ENCODE measurements around the gene SPRYD7.
"Not testable (repeated sequence)": the region's sequence is repeated elsewhere in the genome, so short reads cannot be mapped to it uniquely, and the experiment has no call there.

The SPRYD7 gene, protein sequence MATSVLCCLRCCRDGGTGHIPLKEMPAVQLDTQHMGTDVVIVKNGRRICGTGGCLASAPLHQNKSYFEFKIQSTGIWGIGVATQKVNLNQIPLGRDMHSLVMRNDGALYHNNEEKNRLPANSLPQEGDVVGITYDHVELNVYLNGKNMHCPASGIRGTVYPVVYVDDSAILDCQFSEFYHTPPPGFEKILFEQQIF

DNA sequence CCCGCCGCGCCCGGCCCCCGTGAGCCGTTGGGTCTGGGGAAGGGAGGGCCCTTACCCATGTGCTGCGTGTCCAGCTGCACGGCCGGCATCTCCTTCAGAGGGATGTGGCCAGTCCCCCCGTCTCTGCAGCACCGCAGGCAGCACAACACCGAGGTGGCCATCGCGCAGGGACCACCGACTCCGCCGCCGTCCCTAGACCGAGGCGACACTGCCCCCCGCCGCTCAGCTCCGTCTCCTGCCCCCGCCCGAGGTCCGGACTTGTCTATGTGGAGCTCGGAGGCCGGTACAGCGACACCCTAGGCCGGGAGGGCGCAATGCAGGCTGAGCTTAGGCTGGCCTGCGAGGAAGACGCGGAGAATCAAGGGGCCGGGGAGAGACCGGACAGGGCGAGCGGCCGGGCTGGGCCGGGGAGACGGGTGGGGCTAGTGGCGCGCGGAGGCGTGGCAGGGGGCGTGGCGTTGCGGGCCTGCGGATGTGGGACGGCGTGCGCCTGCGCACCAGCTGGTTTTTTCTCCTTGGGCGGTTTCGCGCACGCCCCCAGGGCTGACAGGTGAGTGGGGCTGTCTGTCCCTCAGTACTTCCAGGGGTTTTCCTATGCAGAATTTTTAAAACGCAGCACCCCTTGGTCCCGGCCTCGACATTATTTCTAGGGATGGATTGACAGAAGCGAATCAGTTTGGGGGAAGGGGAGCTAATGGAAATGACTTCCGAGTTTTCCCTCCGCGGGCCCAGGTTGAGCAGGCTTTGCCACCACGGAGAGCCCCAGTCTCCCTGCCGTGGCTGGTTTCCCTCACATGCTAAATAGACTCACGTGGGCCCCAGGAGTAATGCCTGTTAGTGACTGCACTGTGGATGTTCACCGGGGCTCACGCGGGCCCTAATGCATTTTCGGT is at the start of gene SPRYD7:
Gene SPRYD7, minus strand, starts transcription at position 266 of the 893 bp plus-strand sequence. Its CDS starts 105 bp downstream, at position 161.
- FAIRE-seq = peak; percentile 32
- DNase-seq (ENCODE audit: low spot score) = peak; percentile 94

DNA sequence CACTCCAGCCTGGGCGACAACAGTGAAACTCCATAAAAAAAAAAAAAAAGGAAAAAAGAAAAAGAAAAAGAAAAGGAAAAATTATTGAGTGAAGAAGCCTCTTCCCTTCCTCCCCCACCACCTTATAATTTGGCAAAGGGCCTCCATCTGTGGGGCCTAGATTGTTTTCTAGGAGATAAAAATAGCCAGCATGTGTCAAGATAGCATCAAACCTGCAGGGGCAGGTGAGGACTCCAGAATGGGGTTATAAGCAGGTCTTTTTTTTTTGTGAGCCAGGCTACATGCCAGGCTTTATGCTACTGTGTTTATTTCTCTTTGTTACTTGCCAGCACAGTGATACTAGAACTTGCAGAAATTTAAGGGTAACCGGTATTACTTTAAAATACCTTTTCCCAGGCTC is 49.0 kb upstream of the SPRYD7 start:
- DNase-seq (ENCODE audit: low spot score) = no peak
- no peak for FAIRE-seq

DNA sequence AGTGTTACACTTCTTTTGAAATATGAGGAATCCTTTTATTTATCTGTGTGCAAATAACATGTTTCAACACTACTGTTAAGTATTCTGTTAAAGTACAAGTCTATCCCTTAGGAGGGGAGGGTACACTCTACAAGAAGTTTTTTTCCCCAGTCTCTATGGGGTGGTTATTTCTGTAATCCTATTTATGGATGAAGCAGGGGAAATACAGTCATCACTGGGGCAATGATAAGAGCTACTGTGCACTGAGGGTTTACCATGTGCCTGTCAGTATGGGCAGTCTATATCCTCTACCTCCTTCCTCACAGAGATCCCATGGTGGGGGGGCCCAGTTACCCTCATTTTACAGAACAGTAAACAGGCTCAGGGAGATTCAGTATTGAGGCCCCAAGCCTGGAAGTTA is 44.1 kb upstream of the SPRYD7 start:
- no peak for FAIRE-seq
- no peak for DNase-seq (ENCODE audit: low spot score)

DNA sequence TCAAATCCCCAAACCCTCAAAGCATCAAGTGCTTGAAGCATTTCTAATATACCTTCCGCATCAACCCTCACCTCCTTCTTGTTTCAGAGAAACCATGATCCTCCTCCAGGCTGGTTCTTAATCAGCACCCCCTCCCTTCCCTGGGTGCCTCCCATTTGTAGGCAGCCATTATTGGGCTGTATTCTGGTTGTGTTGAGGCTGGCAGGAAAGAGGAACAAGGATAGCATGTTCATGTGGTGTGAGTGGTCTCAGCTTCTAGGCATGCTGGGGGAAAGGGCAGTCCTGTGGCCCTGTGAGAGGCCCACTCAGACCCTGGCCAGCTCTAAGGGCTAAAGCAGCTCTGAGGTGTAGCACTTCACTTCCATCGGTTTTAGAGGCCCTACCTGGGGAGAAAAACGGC is 41.9 kb upstream of the SPRYD7 start:
- FAIRE-seq = no peak
- DNase-seq (ENCODE audit: low spot score) = no peak

DNA sequence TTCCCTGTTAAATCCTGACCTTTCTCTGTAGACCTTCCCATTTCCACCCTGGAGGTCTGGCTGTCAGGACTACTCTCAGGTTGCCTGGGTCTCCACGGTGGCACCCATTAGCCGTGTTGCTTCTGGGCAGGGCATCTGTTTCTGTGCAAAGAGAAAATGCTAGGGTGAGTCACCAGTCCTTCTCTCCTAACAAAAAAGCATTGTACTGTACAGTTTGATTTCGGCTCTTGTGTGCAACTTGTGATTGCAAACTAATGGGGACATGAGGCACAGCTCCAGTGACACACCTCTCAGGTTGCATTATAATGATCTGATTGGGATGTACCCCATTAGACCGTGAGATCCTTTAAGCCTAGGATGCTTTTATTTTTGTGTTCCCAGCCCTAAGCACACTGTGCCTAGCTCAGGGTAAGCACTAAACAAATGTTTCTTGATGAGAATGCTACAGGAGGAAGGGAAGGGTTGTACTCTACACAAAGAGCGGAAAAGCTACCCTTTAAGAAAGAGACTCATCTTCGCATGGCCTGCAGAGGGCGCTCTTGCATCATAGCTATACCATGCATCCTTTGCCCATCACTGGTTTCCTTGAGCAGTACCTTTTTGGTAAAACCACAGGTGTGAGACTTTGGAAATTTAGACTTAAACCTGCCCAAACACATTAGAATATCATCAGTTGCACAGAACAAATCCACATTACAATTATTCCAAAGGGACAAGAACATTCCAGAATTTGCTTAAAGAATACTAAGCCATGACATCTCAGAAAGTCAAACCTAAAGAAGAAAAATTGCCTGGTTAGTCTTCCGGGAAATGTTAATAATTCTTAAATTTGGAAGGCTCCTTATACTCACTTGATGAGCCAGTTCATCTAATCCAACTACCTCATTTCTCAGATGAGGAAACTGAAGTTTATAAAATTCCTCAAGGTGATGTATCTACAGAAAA is 40.4 kb upstream of the SPRYD7 start:
- peak; percentile 52 for DNase-seq (ENCODE audit: low spot score)
- no peak for FAIRE-seq

DNA sequence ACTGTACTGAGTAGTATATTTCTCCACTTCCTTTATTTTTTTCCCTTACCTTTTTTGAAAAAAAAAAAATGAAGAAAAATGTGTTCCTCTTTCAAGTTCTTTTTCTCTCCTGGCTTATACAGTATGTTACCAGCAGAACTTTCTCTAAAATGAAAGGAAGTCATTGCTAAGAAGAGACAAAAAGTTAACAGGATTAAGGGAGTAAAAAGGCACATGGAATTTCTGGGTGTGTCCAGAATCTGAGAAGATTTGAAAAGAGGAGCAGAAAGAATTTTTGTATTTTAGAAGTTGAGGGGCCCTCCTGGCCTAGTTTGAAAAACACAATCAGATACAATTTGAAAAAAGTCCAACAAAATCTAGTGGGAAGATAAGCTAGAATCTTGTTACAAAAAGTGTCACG is 39.7 kb upstream of the SPRYD7 start:
- no peak for DNase-seq (ENCODE audit: low spot score)
- FAIRE-seq = no peak

DNA sequence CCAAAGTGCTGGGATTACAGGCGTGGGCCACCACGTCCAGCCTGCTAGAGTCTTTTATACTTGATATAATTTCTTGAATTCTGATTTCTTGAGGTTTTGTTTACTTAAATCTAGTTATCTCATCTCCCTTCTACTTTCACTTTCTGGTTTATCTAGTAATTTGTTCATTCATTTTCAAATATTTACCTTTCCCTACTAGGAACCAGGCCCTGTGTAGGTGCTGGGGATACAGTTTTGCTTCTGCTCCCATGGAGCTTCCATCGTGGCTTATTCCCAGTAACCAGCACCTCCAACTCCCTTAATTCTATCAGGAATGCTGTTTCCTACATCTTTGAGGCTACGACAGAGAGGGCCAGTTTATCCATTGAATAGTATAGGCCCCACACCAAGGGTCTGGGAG is 36.6 kb upstream of the SPRYD7 start:
- FAIRE-seq (no peak), DNase-seq (ENCODE audit: low spot score) (no peak)

DNA sequence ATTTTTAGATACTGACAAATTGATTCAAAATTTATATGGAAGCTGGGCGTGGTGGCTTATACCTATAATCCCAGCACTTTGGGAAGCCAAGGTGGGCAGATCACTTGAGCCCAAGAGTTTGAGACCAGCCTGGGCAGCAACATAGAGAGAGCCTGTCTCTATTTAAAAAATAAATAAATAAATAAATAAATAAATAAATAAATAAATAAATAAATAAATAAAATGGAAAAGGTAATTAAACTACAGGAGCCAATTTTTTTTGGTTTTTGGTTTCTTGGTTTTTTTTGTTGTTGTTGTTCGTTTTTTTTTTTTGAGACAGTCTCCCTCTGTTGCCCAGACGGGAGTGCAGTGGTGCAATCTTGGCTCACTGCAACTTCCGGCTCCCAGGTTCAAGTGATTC is 31.3 kb upstream of the SPRYD7 start:
- DNase-seq (ENCODE audit: low spot score) = no peak
- no peak for FAIRE-seq

DNA sequence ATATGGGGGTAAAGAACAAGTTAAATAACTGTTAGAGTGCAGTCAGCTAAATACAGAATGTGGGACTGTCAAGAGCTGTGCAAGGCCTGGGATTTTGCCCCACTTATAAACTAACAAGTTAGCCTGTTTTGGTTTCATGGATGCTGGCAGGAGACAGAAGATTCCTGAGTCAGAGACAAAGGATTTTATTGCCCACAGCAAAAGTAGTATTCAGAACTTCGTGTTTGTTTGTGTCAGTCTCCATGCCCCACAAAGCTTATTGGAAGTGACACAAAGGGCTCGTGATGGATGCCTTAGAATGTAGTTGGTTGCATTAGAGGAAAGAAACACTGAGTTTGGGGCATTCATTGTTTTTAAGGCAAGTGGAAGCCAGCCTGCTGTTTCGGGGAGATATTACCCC is 22.2 kb upstream of the SPRYD7 start:
- DNase-seq (ENCODE audit: low spot score) = no peak
- FAIRE-seq = no peak

DNA sequence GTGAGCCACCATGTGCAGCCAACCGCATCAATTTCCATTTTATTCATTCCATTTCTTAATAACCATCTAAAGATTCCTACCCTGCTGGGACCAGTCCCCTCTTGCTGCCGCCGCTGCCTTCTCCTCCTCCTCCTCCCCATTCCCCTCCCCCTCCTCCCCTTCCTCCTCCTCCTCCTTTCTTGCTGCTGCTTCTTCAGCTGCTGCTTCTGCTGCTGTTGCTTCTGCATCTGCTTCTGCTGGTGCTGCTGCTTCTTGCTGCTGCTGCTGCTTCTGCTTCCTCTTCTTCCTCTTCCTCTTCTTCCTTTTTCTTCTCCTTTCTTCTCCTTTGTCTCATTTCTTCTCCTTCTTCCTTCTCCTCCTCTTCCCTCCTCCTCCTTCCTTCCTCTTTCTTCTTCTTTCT is 20.0 kb upstream of the SPRYD7 start:
- FAIRE-seq (no peak), DNase-seq (ENCODE audit: low spot score) (no peak)

DNA sequence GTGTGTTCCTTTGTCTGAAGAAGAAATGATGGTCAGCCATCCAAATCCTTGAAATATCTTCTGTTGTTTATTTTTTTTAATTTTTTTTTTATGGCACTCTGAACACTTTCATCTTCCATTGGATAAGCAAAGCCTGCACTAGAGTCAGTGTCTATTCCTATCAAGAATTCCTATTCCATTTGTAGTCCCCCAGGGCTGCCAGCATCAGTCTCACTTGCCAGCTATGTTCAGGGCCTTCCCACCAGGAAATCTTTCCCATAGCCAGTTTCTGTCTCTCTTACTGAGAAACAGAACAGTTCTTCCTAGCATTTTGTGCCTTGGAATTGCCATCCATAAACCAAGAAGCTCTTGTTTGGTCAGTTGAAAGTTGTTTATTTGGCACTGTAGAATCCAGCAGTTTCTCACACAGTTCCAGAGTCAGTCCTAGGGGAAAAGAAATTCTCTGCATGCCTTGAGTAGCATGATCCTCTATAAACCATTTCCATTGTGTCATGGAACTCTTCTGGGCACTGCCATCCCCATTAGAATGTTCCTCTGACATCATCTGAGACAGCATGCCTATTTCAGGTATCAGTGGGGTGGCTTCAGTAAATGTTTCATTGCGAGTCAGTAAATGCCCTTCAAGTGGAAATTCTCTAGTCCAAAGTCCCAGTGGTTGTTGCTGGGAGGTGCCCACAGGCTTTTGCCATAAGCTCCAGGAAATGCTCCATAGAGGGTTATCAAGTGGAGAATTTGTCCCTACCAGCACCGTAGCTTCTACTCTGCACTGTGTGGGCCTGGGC is 18.7 kb upstream of the SPRYD7 start:
- FAIRE-seq (no peak), DNase-seq (ENCODE audit: low spot score) (no peak)

DNA sequence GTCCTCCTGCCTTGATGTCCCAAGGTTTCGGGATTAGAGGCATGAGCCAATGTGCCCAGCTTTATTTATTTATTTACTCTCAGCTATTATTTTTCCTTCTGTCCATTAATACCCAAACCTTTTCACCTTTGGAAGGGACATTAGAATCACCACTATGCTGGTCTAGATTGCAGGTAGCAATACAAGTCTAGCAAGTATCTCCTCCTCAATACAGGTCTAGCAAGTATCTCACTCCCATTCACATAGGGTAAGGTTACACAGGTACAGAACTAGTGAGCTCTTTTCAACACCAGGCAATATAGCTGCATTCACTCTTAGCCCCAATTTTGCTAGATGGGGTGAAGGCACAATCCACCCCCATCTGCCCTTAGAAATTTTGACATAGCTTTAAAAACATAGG is 17.4 kb upstream of the SPRYD7 start:
- FAIRE-seq = no peak
- no peak for DNase-seq (ENCODE audit: low spot score)

DNA sequence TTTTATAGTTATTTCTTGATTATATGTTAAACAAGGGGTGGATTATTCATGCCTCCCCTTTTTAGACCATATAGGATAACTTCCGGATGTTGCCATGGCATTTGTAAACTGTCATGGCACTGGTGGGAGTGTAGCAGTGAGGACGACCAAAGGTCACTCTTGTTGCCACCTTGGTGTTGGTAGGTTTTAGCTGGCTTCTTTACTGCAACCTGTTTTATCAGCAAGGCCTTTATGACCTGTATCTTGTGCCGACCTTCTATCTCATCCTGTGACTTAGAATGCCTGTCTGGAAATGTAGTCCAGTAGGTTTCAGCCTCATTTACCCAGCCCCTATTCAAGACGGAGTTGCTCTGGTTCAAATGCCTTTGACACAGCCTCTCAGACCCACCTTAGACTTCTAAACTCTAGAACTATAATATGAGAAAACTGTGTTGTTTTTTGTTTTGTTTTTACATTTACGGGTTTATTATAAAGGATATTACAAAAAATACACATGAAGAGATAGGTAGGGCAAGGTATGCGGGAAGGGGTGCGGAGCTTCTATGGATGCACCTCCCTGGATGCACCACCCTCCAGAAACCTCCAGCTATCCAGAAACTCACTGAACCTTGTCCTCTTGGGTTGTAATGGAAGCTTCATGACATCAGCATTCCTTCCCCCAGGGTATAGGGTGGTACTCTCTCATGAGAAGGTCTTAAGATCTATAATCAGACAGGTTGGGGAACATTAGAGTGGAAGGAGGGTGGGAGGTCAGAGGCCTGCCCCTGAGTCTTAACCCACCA is 15.8 kb upstream of the SPRYD7 start:
- FAIRE-seq (no peak), DNase-seq (ENCODE audit: low spot score) (no peak)

DNA sequence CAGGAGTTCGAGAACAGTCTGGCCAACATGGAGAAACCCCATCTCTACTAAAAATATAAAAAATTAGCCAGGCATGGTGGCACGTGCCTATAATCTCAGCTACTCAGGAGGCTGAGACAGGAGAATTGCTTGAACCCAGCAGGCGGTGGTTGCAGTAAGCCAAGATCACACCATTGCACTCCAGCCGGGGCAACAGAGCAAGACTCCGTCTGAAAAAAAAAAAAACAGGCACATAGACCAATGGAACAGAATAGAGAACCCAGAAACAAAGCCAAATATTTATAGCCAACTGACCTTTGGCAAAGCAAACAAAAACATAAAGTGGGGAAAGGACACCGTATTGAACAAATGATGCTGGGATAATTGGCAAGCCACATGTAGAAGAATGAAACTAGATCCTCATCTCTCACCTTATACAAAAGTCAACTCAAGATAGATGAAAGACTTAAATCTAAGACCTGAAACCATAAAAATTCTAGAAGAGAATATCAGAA is 12.7 kb upstream of the SPRYD7 start:
- DNase-seq (ENCODE audit: low spot score); FAIRE-seq: not testable (repeated sequence)

DNA sequence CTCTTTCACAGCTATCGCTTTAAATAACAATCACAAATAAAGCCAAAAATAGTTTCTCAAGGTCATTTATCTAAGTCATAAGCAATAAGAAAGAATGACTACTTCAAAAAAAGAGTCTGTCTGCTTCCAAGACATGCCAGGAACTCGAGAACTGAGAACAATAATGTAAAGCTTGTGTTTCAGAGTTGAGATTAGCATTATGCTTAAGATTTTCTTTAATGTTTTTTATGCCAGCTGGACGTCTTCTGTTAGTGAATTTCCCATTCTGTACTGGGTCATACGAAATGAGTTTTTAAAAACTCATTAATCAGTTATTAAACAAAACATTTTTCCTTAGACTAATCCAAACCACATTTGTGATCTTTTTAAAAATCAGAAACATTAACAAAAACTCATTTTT is 3.2 kb upstream of the SPRYD7 start:
- no peak for DNase-seq (ENCODE audit: low spot score)
- no peak for FAIRE-seq

DNA sequence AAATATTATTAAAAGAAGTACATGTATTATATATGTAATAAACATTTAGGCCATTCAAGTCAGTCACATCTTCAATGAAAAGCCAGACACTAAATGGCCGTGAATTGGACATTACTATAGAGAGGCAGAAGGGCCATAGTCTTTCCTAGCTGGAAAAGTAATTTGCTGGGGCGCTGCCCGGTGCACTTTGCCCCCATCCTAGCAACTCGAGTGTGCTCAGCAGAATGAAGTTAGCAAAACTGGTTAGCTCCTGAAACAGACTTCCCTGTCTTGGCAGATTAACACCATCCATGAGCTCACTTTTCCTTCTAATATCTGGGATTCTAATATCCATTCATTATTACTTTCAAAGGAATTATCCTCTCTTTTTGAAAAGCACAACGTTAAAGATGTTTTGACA is 2.8 kb upstream of the SPRYD7 start:
- FAIRE-seq (no peak), DNase-seq (ENCODE audit: low spot score) (no peak)

DNA sequence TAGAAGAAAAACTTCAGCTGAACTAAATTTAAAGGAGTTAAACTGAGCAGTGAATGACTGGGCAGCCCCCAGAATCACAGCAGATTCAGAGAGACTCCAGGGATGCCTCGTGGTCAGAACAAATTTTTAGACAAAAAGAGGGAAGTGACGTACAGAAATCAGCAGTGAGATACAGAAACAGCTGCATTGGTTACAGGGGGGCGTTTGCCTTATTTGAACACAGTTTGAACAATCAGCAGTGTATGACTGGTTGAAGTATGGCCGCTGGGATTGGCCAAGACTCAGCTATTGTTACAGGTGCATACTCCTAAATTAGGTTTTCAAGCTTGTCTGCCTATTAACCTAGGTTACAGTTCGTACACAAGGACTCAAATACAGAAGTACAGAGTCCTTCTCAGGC is 2.2 kb upstream of the SPRYD7 start:
- FAIRE-seq (no peak), DNase-seq (ENCODE audit: low spot score) (no peak)

DNA sequence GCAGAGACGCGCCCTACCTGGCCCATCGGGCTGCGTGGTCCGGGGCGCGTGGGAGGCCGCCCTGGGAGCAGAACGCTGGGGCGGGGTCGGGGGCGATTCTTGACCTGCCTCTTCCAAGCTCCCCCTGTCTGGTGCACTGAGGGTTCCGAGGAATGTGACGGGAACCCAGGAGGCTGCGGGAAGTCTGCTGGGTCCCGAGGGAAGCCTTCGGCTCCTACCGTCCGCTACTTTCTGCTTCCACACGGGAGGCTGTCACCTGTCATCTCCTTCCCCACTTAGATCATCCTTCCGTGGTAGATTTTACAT is 781 bp upstream of the SPRYD7 start:
- FAIRE-seq = no peak
- DNase-seq (ENCODE audit: low spot score) = peak; percentile 5

DNA sequence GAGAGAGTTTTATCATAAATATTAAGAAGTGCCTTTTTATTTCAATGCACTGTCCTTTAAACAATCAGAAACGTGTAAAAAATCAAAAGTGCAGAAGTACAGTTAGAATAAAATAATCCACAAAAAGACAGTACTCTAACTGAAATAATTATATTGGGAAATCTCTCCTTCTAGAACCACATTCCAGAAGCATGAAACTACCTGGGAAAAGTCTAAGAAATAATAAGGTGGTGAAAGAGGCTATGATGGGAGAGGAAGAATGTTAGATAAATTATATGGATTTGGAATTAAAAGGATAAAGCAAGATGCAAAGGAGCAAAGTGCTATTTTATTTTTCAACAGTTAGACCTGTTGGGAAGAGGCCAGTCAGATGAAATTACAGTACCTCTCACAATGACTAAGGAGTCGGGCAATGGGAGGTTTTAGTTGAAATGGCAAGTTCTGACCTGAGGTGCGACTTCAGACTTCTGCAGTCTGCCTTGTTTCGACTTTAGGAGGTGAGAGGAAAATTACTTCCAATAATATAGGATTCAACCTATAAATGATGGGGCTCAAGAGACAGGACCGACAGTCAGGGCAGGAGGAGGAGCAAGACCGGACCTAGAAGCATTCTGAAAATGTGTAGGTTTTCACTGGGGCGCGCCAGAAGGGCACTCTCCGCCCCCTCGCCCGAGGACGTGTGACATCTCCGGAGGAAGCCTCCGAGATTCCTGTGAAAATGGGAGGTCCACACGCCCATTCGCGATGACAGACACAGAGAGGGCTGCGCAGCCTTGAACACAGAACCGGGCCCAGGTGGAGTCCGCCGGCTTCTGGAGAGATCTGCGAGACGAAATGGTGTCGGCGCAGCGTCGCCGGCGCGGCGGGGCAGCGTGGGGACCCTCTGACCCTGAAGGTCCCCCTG is 717 bp downstream of the SPRYD7 start:
- FAIRE-seq = no peak
- peak; percentile 50 for DNase-seq (ENCODE audit: low spot score)
